ENCODE measurements around the gene FAR1.

DNA sequence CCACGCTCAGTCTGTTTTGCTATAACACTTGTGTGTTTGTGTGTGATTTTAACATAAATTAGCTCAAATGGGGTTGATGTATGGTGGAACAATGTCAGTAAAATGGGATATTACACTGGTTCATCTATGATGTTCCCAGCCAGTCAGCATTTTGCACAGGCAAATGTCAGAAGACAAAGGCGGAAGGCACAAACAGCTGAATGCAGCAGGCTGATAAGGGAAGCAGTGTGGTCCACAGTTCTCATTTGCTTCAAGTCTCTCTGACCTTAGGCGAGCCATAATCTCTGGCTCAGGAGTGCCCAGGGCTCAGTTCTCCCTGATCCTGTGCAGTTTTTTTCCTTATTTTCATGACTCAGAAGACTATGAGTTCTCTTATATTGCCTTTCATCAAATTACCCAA lies 102.7 kb downstream of the FAR1 start:
- TF ChIP-seq, protein P1, sequence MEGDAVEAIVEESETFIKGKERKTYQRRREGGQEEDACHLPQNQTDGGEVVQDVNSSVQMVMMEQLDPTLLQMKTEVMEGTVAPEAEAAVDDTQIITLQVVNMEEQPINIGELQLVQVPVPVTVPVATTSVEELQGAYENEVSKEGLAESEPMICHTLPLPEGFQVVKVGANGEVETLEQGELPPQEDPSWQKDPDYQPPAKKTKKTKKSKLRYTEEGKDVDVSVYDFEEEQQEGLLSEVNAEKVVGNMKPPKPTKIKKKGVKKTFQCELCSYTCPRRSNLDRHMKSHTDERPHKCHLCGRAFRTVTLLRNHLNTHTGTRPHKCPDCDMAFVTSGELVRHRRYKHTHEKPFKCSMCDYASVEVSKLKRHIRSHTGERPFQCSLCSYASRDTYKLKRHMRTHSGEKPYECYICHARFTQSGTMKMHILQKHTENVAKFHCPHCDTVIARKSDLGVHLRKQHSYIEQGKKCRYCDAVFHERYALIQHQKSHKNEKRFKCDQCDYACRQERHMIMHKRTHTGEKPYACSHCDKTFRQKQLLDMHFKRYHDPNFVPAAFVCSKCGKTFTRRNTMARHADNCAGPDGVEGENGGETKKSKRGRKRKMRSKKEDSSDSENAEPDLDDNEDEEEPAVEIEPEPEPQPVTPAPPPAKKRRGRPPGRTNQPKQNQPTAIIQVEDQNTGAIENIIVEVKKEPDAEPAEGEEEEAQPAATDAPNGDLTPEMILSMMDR (IDR thresholded peaks at IDR 0.05), result no peak
- TF ChIP-seq POLR2A (IDR thresholded peaks at IDR 0.05), result no peak

Data from adrenal gland (tissue), 5 donors.